WERI-Rb-1 (cell line): ENCODE data around the gene IQGAP1.

ENCODE experiments used
- DNase-seq: peaks from one replicate; pipeline ENCODE4 v3.0.0-alpha.2; 2020
- H3K27ac ChIP-seq: fragments of 250-450 bp; sonication (Bioruptor Pico); 2 replicates; pipeline ENCODE4 v1.5.1; 2020; ENCODE audit warnings: mild to moderate bottlenecking, moderate library complexity
- H3K27me3 ChIP-seq: fragments of 250-450 bp; sonication (Bioruptor Pico); 2 replicates; pipeline ENCODE4 v1.5.1; 2021; ENCODE audit warnings: mild to moderate bottlenecking, low read depth, moderate library complexity; ENCODE audit not compliant: insufficient read depth, severe bottlenecking
- H3K36me3 ChIP-seq: fragments of 250-450 bp; sonication (Bioruptor Pico); 2 replicates; pipeline ENCODE4 v1.5.1; 2020; ENCODE audit warnings: mild to moderate bottlenecking, moderate library complexity
- H3K4me3 ChIP-seq: 2 replicates; pipeline ENCODE4 v1.5.1; 2011; ENCODE audit warnings: low read depth, mild to moderate bottlenecking, control low read depth, low read length
- H3K9me3 ChIP-seq: fragments of 250-450 bp; sonication (Bioruptor Pico); 2 replicates; pipeline ENCODE4 v1.5.1; 2021; ENCODE audit warnings: mild to moderate bottlenecking, moderate library complexity; ENCODE audit not compliant: severe bottlenecking
- TF ChIP-seq, protein P1 (sequence below): IDR thresholded peaks from 2 replicates; pipeline ENCODE4 v1.5.1; 2011; ENCODE audit warnings: low read depth, mild to moderate bottlenecking, control low read depth, inconsistent platforms, low read length

The IQGAP1 gene

DNA sequence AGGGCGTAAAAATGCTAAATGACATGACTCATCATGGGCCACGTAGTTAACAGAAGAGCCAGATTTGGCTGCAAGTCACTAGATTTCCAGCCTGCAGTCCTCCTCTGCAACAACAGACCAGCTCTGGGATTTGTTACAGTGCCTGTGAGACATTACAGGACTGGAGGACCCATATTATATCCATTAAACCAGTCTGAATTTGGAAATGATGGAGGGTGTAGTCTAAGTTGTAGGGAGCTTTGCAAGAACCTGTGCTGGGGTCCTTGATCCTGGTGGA is 25.2 kb upstream of the IQGAP1 start:
- peaks cover 11% of the 10 kb centered on the region for H3K36me3 ChIP-seq
- no peak for DNase-seq
- no peak overlapping the region for H3K27ac ChIP-seq
- H3K9me3 ChIP-seq, result no peaks in the 10 kb centered on the region
- TF ChIP-seq, protein P1, sequence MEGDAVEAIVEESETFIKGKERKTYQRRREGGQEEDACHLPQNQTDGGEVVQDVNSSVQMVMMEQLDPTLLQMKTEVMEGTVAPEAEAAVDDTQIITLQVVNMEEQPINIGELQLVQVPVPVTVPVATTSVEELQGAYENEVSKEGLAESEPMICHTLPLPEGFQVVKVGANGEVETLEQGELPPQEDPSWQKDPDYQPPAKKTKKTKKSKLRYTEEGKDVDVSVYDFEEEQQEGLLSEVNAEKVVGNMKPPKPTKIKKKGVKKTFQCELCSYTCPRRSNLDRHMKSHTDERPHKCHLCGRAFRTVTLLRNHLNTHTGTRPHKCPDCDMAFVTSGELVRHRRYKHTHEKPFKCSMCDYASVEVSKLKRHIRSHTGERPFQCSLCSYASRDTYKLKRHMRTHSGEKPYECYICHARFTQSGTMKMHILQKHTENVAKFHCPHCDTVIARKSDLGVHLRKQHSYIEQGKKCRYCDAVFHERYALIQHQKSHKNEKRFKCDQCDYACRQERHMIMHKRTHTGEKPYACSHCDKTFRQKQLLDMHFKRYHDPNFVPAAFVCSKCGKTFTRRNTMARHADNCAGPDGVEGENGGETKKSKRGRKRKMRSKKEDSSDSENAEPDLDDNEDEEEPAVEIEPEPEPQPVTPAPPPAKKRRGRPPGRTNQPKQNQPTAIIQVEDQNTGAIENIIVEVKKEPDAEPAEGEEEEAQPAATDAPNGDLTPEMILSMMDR, result no peak
- no peak overlapping the region for H3K4me3 ChIP-seq
- H3K27me3 ChIP-seq, result no peaks in the 10 kb centered on the region

DNA sequence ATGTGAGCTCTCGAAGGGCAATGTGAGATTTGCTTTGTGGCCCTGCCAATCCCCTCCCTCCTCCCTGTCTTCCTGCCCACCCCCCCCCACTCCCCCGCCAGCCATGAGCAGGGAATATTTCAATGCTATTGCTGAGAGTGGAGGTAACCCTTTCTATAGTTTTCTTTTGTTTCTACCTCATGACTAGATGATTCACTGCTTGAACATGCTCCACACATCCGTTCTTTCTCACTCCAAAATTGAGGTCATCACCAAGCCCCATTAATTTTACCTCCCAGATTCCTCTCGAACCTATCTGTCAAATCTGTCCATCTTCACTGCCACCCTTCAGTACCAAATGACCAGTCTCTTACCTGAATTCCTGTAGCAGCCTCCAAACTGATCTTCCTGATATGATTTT is 23.8 kb upstream of the IQGAP1 start:
- H3K9me3 ChIP-seq, result no peaks in the 10 kb centered on the region
- no peaks in the 10 kb centered on the region for H3K27me3 ChIP-seq
- no peak overlapping the region for H3K27ac ChIP-seq
- TF ChIP-seq, protein P1, result no peak
- DNase-seq, result no peak
- H3K36me3 ChIP-seq, result peaks cover 11% of the 10 kb centered on the region
- H3K4me3 ChIP-seq, result no peak overlapping the region

DNA sequence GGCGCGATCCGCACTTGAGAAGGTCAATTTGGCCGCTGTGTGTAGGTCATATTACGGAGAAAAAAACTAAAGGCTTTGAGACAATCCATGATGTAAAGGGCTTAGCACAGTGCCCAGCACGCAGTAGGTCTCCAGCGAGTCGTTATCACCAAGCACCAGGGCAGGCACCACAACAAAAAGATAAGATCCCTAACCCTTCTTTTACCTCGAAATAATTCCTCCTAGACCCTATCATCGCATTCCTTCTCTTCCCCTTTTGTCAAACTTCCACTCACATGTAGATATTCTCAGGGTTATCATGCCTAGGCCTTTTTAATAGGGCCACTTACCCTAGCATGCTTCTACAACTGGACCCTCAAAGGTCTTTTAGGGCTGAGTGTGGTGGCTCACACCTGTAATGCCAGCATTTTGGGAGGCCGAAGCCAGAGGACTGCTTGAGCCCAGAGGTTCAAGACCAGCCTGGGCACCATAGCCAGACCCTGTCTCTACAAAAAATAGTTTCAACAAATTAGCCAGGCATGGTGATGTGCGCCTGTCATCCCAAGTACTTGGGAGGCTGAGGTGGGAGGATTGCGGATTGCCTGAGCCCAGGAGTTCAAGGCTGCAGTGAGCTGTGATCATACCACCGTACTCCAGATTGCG is 22.5 kb upstream of the IQGAP1 start:
- DNase-seq, result no peak
- no peak overlapping the region for H3K27ac ChIP-seq
- TF ChIP-seq, protein P1, result no peak
- peaks cover 6% of the 10 kb centered on the region for H3K36me3 ChIP-seq
- no peaks in the 10 kb centered on the region for H3K27me3 ChIP-seq
- no peaks in the 10 kb centered on the region for H3K9me3 ChIP-seq
- no peak overlapping the region for H3K4me3 ChIP-seq

DNA sequence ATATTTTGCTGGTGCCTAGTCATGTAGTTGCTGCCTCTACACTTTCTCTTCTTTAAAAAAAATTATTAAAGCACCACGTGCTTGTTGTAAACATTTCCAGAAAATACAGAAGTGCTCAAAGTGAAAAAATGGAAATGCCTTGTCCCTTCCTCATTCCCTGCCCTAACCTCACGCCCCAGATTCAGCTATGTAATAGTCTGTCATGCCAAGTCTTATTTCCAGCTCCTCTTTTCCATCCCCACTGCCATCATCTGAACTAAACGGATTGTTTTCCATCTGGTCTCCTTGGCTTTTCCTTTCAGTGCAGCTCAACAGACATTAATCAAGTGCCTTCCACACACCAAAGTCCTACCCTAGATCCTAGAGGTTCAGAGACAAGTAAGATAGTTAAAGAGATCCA is 20.5 kb upstream of the IQGAP1 start:
- H3K27ac ChIP-seq, result no peak overlapping the region
- no peak for DNase-seq

DNA sequence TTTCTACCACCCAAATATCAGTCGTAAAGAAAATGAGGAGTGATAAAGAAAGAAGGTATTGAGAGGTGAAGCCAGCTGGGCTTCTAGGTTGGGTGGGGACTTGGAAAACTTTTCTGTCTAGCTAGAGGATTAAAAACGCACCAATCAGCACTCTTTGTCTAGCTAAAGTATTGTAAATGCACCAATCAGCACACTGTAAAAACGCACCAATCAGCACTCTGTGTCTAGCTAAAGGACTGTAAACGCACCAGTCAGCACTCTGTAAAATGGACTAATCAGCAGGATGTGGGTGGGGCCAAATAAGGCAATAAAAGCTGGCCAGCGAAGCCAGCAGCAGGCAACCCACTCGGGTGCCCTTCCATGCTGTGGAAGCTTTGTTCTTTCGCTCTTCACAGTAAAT is 13.0 kb upstream of the IQGAP1 start:
- DNase-seq, result no peak
- H3K27ac ChIP-seq, result no peak overlapping the region
- peaks cover 12% of the 10 kb centered on the region for H3K9me3 ChIP-seq
- TF ChIP-seq, protein P1, result no peak
- no peaks in the 10 kb centered on the region for H3K27me3 ChIP-seq
- H3K36me3 ChIP-seq, result no peaks in the 10 kb centered on the region
- H3K4me3 ChIP-seq, result no peak overlapping the region

More for the DNA sequence above, 20.5 kb upstream of the IQGAP1 start:
- Histone ChIP-seq H3K36me3 (no peaks in the 10 kb centered on the region), H3K4me3 (no peak overlapping the region), H3K9me3 (no peaks in the 10 kb centered on the region), H3K27me3 (no peaks in the 10 kb centered on the region)
- TF ChIP-seq, protein P1, result no peak

DNA sequence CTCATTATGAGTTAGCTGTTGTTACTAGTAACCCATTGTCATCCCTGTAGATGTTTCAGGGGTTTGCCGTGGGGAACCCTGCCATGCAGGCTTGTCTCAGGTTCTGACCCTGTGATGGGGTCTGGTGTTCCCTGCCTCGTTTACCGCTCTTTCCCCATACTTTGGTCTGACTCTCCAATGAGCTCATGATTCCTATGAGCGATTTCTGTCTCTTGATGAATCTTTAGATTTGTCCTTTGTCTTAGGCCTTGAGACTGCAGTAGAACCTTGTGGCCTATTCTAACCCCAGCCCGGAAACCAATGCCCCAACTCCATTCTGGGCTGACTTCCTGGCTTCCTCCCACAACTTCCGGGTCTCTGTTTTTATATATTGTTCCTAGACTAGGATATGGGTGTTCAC is 11.3 kb upstream of the IQGAP1 start:
- DNase-seq, result no peak
- Histone ChIP-seq H3K4me3 (no peak overlapping the region), H3K36me3 (no peaks in the 10 kb centered on the region), H3K27me3 (no peaks in the 10 kb centered on the region), H3K27ac (no peak overlapping the region), H3K9me3 (peaks cover 12% of the 10 kb centered on the region)
- TF ChIP-seq, protein P1, result no peak
